Natural killer cell (primary cell): ENCODE data around the gene DSTN. TPM values are rescaled to one million over a fixed set of nuclear protein-coding genes. Genes with fewer than 3 reads are reported as not detected.

Source experiments
- ATAC-seq, 3 donors: fragments of 150-1000 bp in 2 of 3; fragments of 200-7000 bp in 1 of 3; cut with Tn5 transposase; 1 replicate in 1 of 3; 2 replicates in 2 of 3; pipeline ENCODE4 v1.10.0; 2021; ENCODE audit warnings: mild to moderate bottlenecking in 2 of 3, moderate library complexity in 2 of 3
- DNase-seq, 2 donors: peaks; one replicate each; pipeline versions ENCODE4 v3.0.0 to v3.0.0-alpha.2; 2013 to 2021; ENCODE audit warnings: mixed read lengths in 1 of 2
- H3K27ac ChIP-seq: one replicate; pipeline ENCODE4 v1.5.1; 2013; ENCODE audit warnings: mild to moderate bottlenecking, low read length
- H3K27me3 ChIP-seq: one replicate; pipeline ENCODE4 v1.6.1; 2013; ENCODE audit warnings: low read length; ENCODE audit not compliant: control insufficient read depth, insufficient read depth
- H3K36me3 ChIP-seq: one replicate; pipeline ENCODE4 v1.6.1; 2013; ENCODE audit warnings: low read length; ENCODE audit not compliant: control insufficient read depth, insufficient read depth
- H3K4me1 ChIP-seq: one replicate; pipeline ENCODE4 v1.6.1; 2013; ENCODE audit warnings: low read length; ENCODE audit not compliant: control insufficient read depth, insufficient read depth
- H3K4me3 ChIP-seq: one replicate; pipeline ENCODE4 v1.5.1; 2013; ENCODE audit warnings: low read length
- H3K9me3 ChIP-seq: one replicate; pipeline ENCODE4 v1.6.1; 2013; ENCODE audit warnings: low read length; ENCODE audit not compliant: control insufficient read depth, insufficient read depth
- H3K27ac Mint-ChIP-seq, 2 donors: one replicate each; pipeline ENCODE4 v1.8.0; 2022; ENCODE audit warnings: mild to moderate bottlenecking in 2 of 2, mixed read lengths in 2 of 2, moderate library complexity in 1 of 2
- H3K27me3 Mint-ChIP-seq, 2 donors: one replicate each; pipeline ENCODE4 v1.8.0; 2022; ENCODE audit warnings: low read depth in 2 of 2, mixed read lengths in 2 of 2
- H3K36me3 Mint-ChIP-seq: one replicate; pipeline ENCODE4 v1.8.0; 2022; ENCODE audit warnings: mixed read lengths
- H3K4me1 Mint-ChIP-seq, 2 donors: one replicate each; pipeline ENCODE4 v1.8.0; 2022; ENCODE audit warnings: mixed read lengths in 2 of 2
- H3K4me3 Mint-ChIP-seq: one replicate; pipeline ENCODE4 v1.8.0; 2022; ENCODE audit warnings: mild to moderate bottlenecking, moderate library complexity, mixed read lengths
- H3K9me3 Mint-ChIP-seq, 2 donors: one replicate each; pipeline ENCODE4 v1.8.0; 2022; ENCODE audit warnings: mixed read lengths in 2 of 2
- WGBS: methylation state at CpG from one replicate; pipeline ENCODE4 v1.1.7; 2013; ENCODE audit warnings: missing lambda C conversion rate; ENCODE audit not compliant: insufficient coverage; 5-methylcytosine and 5-hydroxymethylcytosine counted together
- intact Hi-C: fragments of 100-400 bp; cut with micrococcal nuclease; formaldehyde crosslinking; loops from one replicate; pipeline ENCODE4 v1.14.2; 2022
- total RNA-seq, 4 donors: library from RNA; stranded (reverse); fragments of 120-200 nt in 1 of 4; gene quantifications; one replicate each; pipeline versions ENCODE4 v1.2.3 to v1.2.4, GENCODE V29; 2013 to 2022
- TF ChIP-seq, protein P1 (sequence below): fragments of 200-600 bp; IDR thresholded peaks from one replicate; pipeline ENCODE4 v1.8.0; 2022; ENCODE audit warnings: antibody characterized with exemption

DSTN gene
- total RNA-seq, 3 donors from 2014 or later (not counting 1 experiment from before 2014, with no cell fraction given), result 47.5 to 73.5 (median 70.0) TPM

DNA sequence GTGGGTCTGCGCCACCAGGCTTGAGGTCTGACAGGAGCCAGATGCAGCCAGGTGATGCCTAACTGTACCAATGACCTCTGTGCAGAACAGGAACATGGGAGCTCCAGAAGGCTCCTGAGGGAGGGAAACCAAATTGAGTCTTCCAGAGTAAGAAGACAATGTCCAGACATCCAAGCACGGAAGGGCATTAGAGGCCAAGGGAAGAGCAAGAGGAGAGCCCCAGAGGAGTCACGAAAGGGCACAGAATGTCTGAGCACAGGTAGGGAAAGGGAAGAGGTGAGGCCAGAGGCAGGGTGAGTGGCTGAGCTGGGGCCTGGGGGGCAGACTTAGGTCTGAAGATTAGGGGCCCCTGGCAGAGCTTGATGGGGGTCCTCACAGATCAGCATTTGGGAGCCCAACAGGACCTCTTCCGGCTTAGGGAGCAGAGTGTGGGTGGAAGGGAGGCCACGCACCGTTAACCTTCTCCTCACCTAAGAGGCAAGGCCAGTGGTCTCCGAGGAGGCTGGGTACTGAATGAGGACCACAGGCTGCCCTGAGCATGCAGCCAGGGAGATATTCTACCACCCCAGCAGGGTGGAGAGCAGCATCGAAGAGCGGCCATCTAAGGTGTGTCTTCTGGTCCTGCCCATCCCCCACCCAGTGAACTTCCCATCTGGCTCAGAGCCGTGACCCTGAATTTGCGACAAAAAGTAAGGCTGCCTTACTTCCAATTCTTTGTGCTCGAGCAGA, 70.4 kb downstream of the DSTN start:
- Mint-ChIP-seq H3K9me3 (no peaks in the 10 kb centered on the region), H3K4me3 (no peak overlapping the region), H3K36me3 (no peaks in the 10 kb centered on the region), H3K27ac (peak overlapping the region in 1 of 2 donors; percentile 6), H3K27me3 (no peaks in the 10 kb centered on the region), H3K4me1 (peaks cover 6 to 13% of the 10 kb centered on the region in 2 donors)
- Histone ChIP-seq H3K27me3 (no peaks in the 10 kb centered on the region), H3K4me1 (peaks cover 6% of the 10 kb centered on the region), H3K9me3 (no peaks in the 10 kb centered on the region), H3K27ac (no peak overlapping the region), H3K36me3 (peaks cover 38% of the 10 kb centered on the region), H3K4me3 (no peak overlapping the region)
- TF ChIP-seq, protein P1, sequence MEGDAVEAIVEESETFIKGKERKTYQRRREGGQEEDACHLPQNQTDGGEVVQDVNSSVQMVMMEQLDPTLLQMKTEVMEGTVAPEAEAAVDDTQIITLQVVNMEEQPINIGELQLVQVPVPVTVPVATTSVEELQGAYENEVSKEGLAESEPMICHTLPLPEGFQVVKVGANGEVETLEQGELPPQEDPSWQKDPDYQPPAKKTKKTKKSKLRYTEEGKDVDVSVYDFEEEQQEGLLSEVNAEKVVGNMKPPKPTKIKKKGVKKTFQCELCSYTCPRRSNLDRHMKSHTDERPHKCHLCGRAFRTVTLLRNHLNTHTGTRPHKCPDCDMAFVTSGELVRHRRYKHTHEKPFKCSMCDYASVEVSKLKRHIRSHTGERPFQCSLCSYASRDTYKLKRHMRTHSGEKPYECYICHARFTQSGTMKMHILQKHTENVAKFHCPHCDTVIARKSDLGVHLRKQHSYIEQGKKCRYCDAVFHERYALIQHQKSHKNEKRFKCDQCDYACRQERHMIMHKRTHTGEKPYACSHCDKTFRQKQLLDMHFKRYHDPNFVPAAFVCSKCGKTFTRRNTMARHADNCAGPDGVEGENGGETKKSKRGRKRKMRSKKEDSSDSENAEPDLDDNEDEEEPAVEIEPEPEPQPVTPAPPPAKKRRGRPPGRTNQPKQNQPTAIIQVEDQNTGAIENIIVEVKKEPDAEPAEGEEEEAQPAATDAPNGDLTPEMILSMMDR, result no peak
- ATAC-seq (no peak), DNase-seq (no peak)
- intact Hi-C loops, result no loop called here
- WGBS, result 97% methylated on average over 12 of the region's 12 CpGs

DNA sequence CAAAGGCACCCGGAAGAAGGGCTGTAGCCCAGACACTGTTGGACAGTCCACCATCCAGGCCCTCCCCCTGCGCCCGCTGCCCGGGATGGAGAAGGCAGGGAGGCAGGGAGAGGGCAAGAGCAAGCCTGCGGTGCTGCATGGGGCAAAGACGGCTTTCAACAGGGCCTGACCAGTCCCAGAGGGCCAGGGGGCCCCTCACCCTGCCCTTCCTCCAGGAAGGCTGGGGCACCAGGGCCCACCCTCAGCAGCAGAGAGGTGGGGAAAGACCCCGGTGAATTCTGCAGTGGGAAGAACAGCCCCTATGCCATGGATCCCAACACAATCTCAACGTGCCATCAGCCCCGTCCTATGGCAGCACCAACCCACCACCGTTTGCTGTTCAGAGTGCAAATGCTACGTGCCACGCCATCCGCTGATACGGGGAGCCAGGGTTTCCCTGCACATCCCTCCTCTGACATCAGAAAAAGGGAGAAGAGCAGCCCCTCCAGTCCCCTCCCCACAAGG, 71.1 kb downstream of the DSTN start:
- H3K36me3 ChIP-seq, result peaks cover 32% of the 10 kb centered on the region
- Mint-ChIP-seq H3K27ac (no peak overlapping the region), H3K9me3 (no peaks in the 10 kb centered on the region), H3K27me3 (no peaks in the 10 kb centered on the region), H3K4me3 (no peak overlapping the region), H3K4me1 (peaks cover 6 to 13% of the 10 kb centered on the region in 2 donors), H3K36me3 (no peaks in the 10 kb centered on the region)
- intact Hi-C loops, result no loop called here
- no peaks in the 10 kb centered on the region for H3K27me3 ChIP-seq
- WGBS, result 98% methylated on average over 14 of the region's 14 CpGs
- DNase-seq (no peak), ATAC-seq (no peak)
- H3K4me1 ChIP-seq, result peaks cover under 1% of the 10 kb centered on the region
- TF ChIP-seq, protein P1, result no peak
- no peak overlapping the region for H3K4me3 ChIP-seq
- H3K9me3 ChIP-seq, result no peaks in the 10 kb centered on the region
- no peak overlapping the region for H3K27ac ChIP-seq

- H3K27me3 ChIP-seq, result no peaks in the 10 kb centered on the region
- H3K4me3 ChIP-seq, result no peak overlapping the region
- no peak overlapping the region for H3K27ac ChIP-seq
- no peaks in the 10 kb centered on the region for H3K9me3 Mint-ChIP-seq
- H3K4me3 Mint-ChIP-seq, result no peak overlapping the region
- H3K27me3 Mint-ChIP-seq, result no peaks in the 10 kb centered on the region
- ATAC-seq (no peak), DNase-seq (no peak)
- no peaks in the 10 kb centered on the region for H3K36me3 Mint-ChIP-seq
- peaks cover 29% of the 10 kb centered on the region for H3K36me3 ChIP-seq
- H3K4me1 Mint-ChIP-seq, result peaks cover 6 to 13% of the 10 kb centered on the region in 2 donors
- TF ChIP-seq, protein P1, result no peak
- 97% methylated on average over 18 of the region's 18 CpGs for WGBS
- no peaks in the 10 kb centered on the region for H3K4me1 ChIP-seq
- intact Hi-C loops, result no loop called here
- H3K9me3 ChIP-seq, result no peaks in the 10 kb centered on the region
- H3K27ac Mint-ChIP-seq, result no peak overlapping the region
These were observed 71.7 kb downstream of the DSTN start for GRCh38 chr20:17641520-17641964.
